SK-N-SH (cell line): ENCODE results near the gene LILRA2.
"Not testable (repeated sequence)": the region's sequence is repeated elsewhere in the genome, so short reads cannot be mapped to it uniquely, and the experiment has no call there.

Experiments
- CTCF ChIP-seq: fragments of 200-600 bp; sonication (generic); IDR thresholded peaks from 2 replicates; pipeline ENCODE4 v1.6.1; 2017; ENCODE audit warnings: antibody characterized with exemption, mild to moderate bottlenecking, moderate library complexity
- ELF1 ChIP-seq: IDR thresholded peaks from 2 replicates; pipeline ENCODE4 v1.4.0; 2012
- NRF1 ChIP-seq: IDR thresholded peaks from 2 replicates; pipeline ENCODE4 v1.6.1; 2012; ENCODE audit warnings: low read depth, mild to moderate bottlenecking, low read length
- POLR2AphosphoS5 ChIP-seq: IDR thresholded peaks from 2 replicates; pipeline ENCODE4 v1.6.1; 2012; ENCODE audit warnings: low read depth, low read length
- REST ChIP-seq: IDR thresholded peaks from 2 replicates; pipeline ENCODE4 v1.6.1; 2012; ENCODE audit warnings: mild to moderate bottlenecking, low read depth, low read length, moderate library complexity
- RFX5 ChIP-seq: IDR thresholded peaks from 2 replicates; pipeline ENCODE4 v1.6.1; 2012; ENCODE audit warnings: mild to moderate bottlenecking, improper control_type of control experiment, low read length
- SMC3 ChIP-seq: IDR thresholded peaks from 2 replicates; pipeline ENCODE4 v1.6.1; 2012; ENCODE audit warnings: low read depth, low read length, improper control_type of control experiment
- TAF1 ChIP-seq: IDR thresholded peaks from 2 replicates; pipeline ENCODE4 v1.6.1; 2012; ENCODE audit warnings: low read depth, mild to moderate bottlenecking, low read length, moderate library complexity, borderline replicate concordance
- TEAD4 ChIP-seq: IDR thresholded peaks from 2 replicates; pipeline ENCODE4 v1.4.0; 2012; ENCODE audit warnings: mild to moderate bottlenecking, borderline replicate concordance; ENCODE audit not compliant: insufficient read depth
- TF ChIP-seq, protein P1 (sequence below): IDR thresholded peaks from 2 replicates; pipeline ENCODE4; 2012
- TF ChIP-seq, protein P2 (sequence below): IDR thresholded peaks from 2 replicates; pipeline ENCODE4 v1.4.0; 2012; ENCODE audit warnings: low read depth

GRCh38 chr19:54571715-54572615 lies 1.6 kb upstream of the LILRA2 start:
- not testable (repeated sequence) for TF ChIP-seq NRF1, TEAD4, REST, TAF1, SMC3, CTCF, ELF1, RFX5, POLR2AphosphoS5
- TF ChIP-seq, protein P1, sequence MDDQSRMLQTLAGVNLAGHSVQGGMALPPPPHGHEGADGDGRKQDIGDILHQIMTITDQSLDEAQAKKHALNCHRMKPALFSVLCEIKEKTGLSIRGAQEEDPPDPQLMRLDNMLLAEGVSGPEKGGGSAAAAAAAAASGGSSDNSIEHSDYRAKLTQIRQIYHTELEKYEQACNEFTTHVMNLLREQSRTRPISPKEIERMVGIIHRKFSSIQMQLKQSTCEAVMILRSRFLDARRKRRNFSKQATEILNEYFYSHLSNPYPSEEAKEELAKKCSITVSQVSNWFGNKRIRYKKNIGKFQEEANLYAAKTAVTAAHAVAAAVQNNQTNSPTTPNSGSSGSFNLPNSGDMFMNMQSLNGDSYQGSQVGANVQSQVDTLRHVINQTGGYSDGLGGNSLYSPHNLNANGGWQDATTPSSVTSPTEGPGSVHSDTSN, result not testable (repeated sequence)
- TF ChIP-seq, protein P2, sequence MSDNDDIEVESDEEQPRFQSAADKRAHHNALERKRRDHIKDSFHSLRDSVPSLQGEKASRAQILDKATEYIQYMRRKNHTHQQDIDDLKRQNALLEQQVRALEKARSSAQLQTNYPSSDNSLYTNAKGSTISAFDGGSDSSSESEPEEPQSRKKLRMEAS, result not testable (repeated sequence)
